Astrocyte (in vitro differentiated cells and primary cell): ENCODE data around the gene FSD1L. TPM values are rescaled to one million over a fixed set of nuclear protein-coding genes. Genes with fewer than 3 reads are reported as not detected.

Experiments
- DNase-seq: peaks from one replicate; pipeline ENCODE4 v3.0.0-alpha.2; 2010; ENCODE audit warnings: low read depth
- FAIRE-seq: peaks from 2 replicates; lab custom pipeline; 2011; peaks lifted over from hg19 to GRCh38; lab: Jason Lieb, UNC
- H2AFZ ChIP-seq: 2 replicates; pipeline ENCODE4 v1.6.0; 2012; ENCODE audit warnings: low read depth, low read length, inconsistent platforms
- H3K27ac ChIP-seq: 2 replicates; pipeline ENCODE4 v1.5.1; 2011; ENCODE audit warnings: low read depth, low read length, inconsistent platforms
- H3K27me3 ChIP-seq: 2 replicates; pipeline ENCODE4 v1.6.0; 2011; ENCODE audit warnings: low read length, inconsistent platforms; ENCODE audit not compliant: insufficient read depth
- H3K36me3 ChIP-seq: 2 replicates; pipeline ENCODE4 v1.5.1; 2011; ENCODE audit warnings: low read length, inconsistent platforms; ENCODE audit not compliant: insufficient read depth
- H3K4me1 ChIP-seq: 2 replicates; pipeline ENCODE4 v1.5.1; 2011; ENCODE audit warnings: low read length, inconsistent platforms; ENCODE audit not compliant: insufficient read depth
- H3K4me2 ChIP-seq: 2 replicates; pipeline ENCODE4 v1.6.0; 2012; ENCODE audit warnings: low read length, inconsistent platforms
- H3K4me3 ChIP-seq: 2 replicates; pipeline ENCODE4 v1.5.1; 2011; ENCODE audit warnings: low read depth, mild to moderate bottlenecking, low read length, inconsistent platforms; ENCODE audit not compliant: insufficient read depth
- H3K79me2 ChIP-seq: 2 replicates; pipeline ENCODE4 v1.6.0; 2012; ENCODE audit warnings: mild to moderate bottlenecking, low read length, inconsistent platforms; ENCODE audit not compliant: insufficient read depth
- H3K9ac ChIP-seq: 2 replicates; pipeline ENCODE4 v1.6.0; 2012; ENCODE audit warnings: mild to moderate bottlenecking, low read length, inconsistent platforms
- H3K9me3 ChIP-seq: 2 replicates; pipeline ENCODE4 v1.5.1; 2012; ENCODE audit warnings: low read depth, mild to moderate bottlenecking, low read length, inconsistent platforms; ENCODE audit not compliant: insufficient read depth
- H4K20me1 ChIP-seq: 2 replicates; pipeline ENCODE4 v1.6.0; 2012; ENCODE audit warnings: low read length, inconsistent platforms; ENCODE audit not compliant: insufficient read depth
- H3K27ac Mint-ChIP-seq: one replicate; pipeline ENCODE4 v1.8.0; 2021; ENCODE audit warnings: mild to moderate bottlenecking, mixed read lengths; ENCODE audit not compliant: unreplicated experiment
- H3K27me3 Mint-ChIP-seq: one replicate; pipeline ENCODE4 v1.8.0; 2021; ENCODE audit warnings: low read depth, mixed read lengths; ENCODE audit not compliant: unreplicated experiment
- H3K36me3 Mint-ChIP-seq: one replicate; pipeline ENCODE4 v1.8.0; 2021; ENCODE audit warnings: low read depth, mixed read lengths; ENCODE audit not compliant: unreplicated experiment
- H3K4me1 Mint-ChIP-seq: one replicate; pipeline ENCODE4 v1.8.0; 2021; ENCODE audit warnings: low read depth, mixed read lengths; ENCODE audit not compliant: unreplicated experiment
- H3K4me3 Mint-ChIP-seq: one replicate; pipeline ENCODE4 v1.8.0; 2021; ENCODE audit warnings: mild to moderate bottlenecking, moderate library complexity, mixed read lengths; ENCODE audit not compliant: unreplicated experiment
- H3K9me3 Mint-ChIP-seq: one replicate; pipeline ENCODE4 v1.8.0; 2021; ENCODE audit warnings: mild to moderate bottlenecking, mixed read lengths; ENCODE audit not compliant: unreplicated experiment
- CTCF ChIP-seq: IDR thresholded peaks from 2 replicates; pipeline ENCODE4 v1.5.1; 2011; ENCODE audit warnings: low read depth, mild to moderate bottlenecking, inconsistent platforms, low read length, moderate library complexity; ENCODE audit not compliant: insufficient read depth
- EZH2 ChIP-seq: IDR thresholded peaks from 2 replicates; pipeline ENCODE4 v1.6.1; 2012; ENCODE audit warnings: mild to moderate bottlenecking, low read length, inconsistent platforms; ENCODE audit not compliant: insufficient read depth
- total RNA-seq: library from RNA; stranded (reverse); gene quantifications from 2 replicates; pipeline ENCODE4 v1.2.1, GENCODE V29; 2021

FSD1L gene
- total RNA-seq, 1 donor from 2014 or later, result 7.0 TPM

- no peak overlapping the region for H3K9ac ChIP-seq
- FAIRE-seq, result no peak
- H3K4me3 ChIP-seq, result no peak overlapping the region
- H3K27ac ChIP-seq, result no peak overlapping the region
- H3K36me3 Mint-ChIP-seq, result no peaks in the 10 kb centered on the region
- H2AFZ ChIP-seq, result no peak overlapping the region
- H3K4me1 ChIP-seq, result no peaks in the 10 kb centered on the region
- H3K27me3 ChIP-seq, result no peaks in the 10 kb centered on the region
- no peak for TF ChIP-seq CTCF
- TF ChIP-seq EZH2, result no peak
- no peak for DNase-seq
- H3K4me1 Mint-ChIP-seq, result peaks cover 6% of the 10 kb centered on the region
- no peaks in the 10 kb centered on the region for H3K27me3 Mint-ChIP-seq
- H3K36me3 ChIP-seq, result no peaks in the 10 kb centered on the region
- no peak overlapping the region for H3K4me2 ChIP-seq
- H3K79me2 ChIP-seq, result no peaks in the 10 kb centered on the region
- H3K9me3 ChIP-seq, result no peaks in the 10 kb centered on the region
- H4K20me1 ChIP-seq, result no peaks in the 10 kb centered on the region
- no peaks in the 10 kb centered on the region for H3K9me3 Mint-ChIP-seq
- H3K27ac Mint-ChIP-seq, result no peak overlapping the region
- H3K4me3 Mint-ChIP-seq, result no peak overlapping the region
These were observed 29.0 kb upstream of the FSD1L start for GRCh38 chr9:105418588-105419500.

GRCh38 chr9:105419816-105420597 is 27.8 kb upstream of the FSD1L start:
- Histone ChIP-seq H3K79me2 (no peaks in the 10 kb centered on the region), H3K36me3 (no peaks in the 10 kb centered on the region), H3K27ac (no peak overlapping the region), H3K27me3 (no peaks in the 10 kb centered on the region), H3K4me3 (no peak overlapping the region), H2AFZ (no peak overlapping the region), H3K9me3 (no peaks in the 10 kb centered on the region), H3K4me1 (no peaks in the 10 kb centered on the region), H4K20me1 (no peaks in the 10 kb centered on the region), H3K4me2 (no peak overlapping the region), H3K9ac (no peak overlapping the region)
- H3K36me3 Mint-ChIP-seq, result no peaks in the 10 kb centered on the region
- no peak overlapping the region for H3K27ac Mint-ChIP-seq
- H3K27me3 Mint-ChIP-seq, result no peaks in the 10 kb centered on the region
- H3K4me3 Mint-ChIP-seq, result no peak overlapping the region
- H3K9me3 Mint-ChIP-seq, result no peaks in the 10 kb centered on the region
- DNase-seq, result no peak
- no peak for TF ChIP-seq CTCF
- no peak for TF ChIP-seq EZH2
- no peak for FAIRE-seq
- H3K4me1 Mint-ChIP-seq, result peaks cover 6% of the 10 kb centered on the region
